ENCODE results near the gene NECAB2. TPM values are rescaled to one million over a fixed set of nuclear protein-coding genes. Genes with fewer than 3 reads are reported as not detected.

NECAB2 gene
- polyA plus RNA-seq, 2 of the 4 experiments (the other 2 are of a cell fraction): 1.1 to 1.4 TPM

DNA sequence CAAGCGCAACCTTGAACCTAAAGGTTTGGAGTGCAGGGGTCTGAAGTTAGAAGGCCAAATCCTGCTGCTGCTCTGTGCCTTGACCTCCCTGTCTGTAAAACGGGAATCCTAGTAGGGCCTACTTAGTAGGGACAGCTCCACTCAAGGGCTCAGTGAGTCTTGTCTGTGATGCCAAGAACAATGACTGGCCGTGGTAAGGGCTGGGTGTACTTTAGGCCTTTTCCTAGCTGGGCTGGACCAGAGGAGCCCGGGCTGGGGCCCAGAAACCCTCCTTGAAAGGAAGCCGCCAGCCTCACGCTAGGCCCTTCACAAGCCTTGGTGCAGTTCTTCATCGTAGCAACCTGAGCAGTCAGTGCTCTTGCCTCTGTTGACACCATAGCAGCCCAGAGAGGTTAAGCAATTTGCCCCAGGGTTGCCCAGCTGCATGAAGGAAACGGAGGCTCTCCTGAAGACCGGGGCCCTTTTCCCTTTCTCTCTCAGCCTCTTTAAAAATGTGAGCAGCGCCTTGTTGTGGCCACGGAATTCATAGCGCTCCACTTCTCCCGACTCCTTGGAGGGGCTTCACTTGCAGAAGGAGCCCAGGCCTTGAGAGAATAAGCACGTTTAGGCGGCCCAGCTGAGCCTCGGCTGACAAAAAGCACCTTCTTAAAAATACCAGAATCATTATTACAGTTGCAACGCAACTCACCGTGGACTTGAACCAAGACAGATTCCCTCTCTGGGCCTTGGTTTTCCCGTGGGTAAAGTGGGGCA is 4.4 kb downstream of the NECAB2 start:
- no peaks in the 10 kb centered on the region for H3K4me1 ChIP-seq
- no peak for TF ChIP-seq GATA3 (IDR thresholded peaks at IDR 0.05; ENCODE audit: borderline replicate concordance)
- TF ChIP-seq NFE2L2 (conservative IDR thresholded peaks at IDR 0.05; ENCODE audit: low read length): no peak
- TF ChIP-seq ZFP36 (IDR thresholded peaks at IDR 0.05; ENCODE audit: borderline replicate concordance, partially characterized antibody): peak; percentile 36
- TF ChIP-seq, protein P1, sequence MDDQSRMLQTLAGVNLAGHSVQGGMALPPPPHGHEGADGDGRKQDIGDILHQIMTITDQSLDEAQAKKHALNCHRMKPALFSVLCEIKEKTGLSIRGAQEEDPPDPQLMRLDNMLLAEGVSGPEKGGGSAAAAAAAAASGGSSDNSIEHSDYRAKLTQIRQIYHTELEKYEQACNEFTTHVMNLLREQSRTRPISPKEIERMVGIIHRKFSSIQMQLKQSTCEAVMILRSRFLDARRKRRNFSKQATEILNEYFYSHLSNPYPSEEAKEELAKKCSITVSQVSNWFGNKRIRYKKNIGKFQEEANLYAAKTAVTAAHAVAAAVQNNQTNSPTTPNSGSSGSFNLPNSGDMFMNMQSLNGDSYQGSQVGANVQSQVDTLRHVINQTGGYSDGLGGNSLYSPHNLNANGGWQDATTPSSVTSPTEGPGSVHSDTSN (IDR thresholded peaks at IDR 0.05): no peak
- DNase-seq (ENCODE audit: low read depth in 1 of 2, low spot score in 1 of 2) (no peak), ATAC-seq (no peak), FAIRE-seq (no peak)
- ChIA-PET CTCF (interaction anchor here (1.8 to 4.2 kb wide), 3 partner anchors 16 to 93 kb away, joined by 4 to 28 read pairs (median 20); no protein-coding TSS in a partner anchor), POLR2A (no interaction called here)
- H3K4me2 ChIP-seq: no peak overlapping the region
- 82% methylated on average over 19 of the region's 19 CpGs for WGBS (ENCODE audit: missing lambda C conversion rate)
- no peak overlapping the region for H3K27ac ChIP-seq
- H3K4me3 ChIP-seq: no peak overlapping the region
- H3K9me3 ChIP-seq: peaks cover 2% of the 10 kb centered on the region; the same call in 2 of the 3 replicates

DNA sequence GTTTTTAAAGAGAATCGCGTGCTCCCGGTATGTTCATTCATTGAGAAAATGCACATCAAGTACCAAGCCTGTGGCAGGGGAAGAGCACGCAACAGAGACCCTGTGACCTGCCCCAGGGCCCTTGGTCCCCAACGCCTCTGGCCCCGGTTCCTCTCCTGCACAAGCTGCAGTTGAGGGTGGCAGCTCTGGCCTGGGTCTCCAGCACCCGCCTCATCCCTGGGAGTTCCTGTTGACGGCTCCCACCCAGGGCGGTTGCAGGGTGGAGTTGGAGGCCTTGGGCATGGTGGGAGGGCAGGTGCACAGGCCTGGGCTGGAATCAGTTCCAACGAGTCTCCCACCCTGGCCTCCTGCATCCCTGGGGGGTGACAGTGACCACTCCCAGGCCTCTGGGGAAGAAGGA is 5.0 kb downstream of the NECAB2 start:
- ChIA-PET POLR2A (no interaction called here), CTCF (interaction anchor here (3.3 kb wide), 1 partner anchor 92 kb away, joined by 20 read pairs; no protein-coding TSS in a partner anchor)
- H3K9me3 ChIP-seq: peaks cover 8% of the 10 kb centered on the region; the same call in 2 of the 3 replicates
- H3K4me3 ChIP-seq: no peak overlapping the region
- no peaks in the 10 kb centered on the region for H3K4me1 ChIP-seq
- DNase-seq (ENCODE audit: low read depth in 1 of 2, low spot score in 1 of 2) (no peak), FAIRE-seq (no peak), ATAC-seq (no peak)
- no peak overlapping the region for H3K4me2 ChIP-seq
- TF ChIP-seq CHD2 (IDR thresholded peaks at IDR 0.05; ENCODE audit: low read length, partially characterized antibody) (no peak), SREBF2 (IDR thresholded peaks at IDR 0.05) (no peak), PHF8 (IDR thresholded peaks at IDR 0.05; ENCODE audit: borderline replicate concordance, low read depth) (no peak), MYC (IDR thresholded peaks at IDR 0.05; ENCODE audit: borderline replicate concordance, low read length) (no peak), TFCP2L1 (CRISPR knock-in tag; IDR thresholded peaks at IDR 0.05) (no peak), ZNF302 (CRISPR knock-in tag; IDR thresholded peaks at IDR 0.05) (no peak), KDM5A (IDR thresholded peaks at IDR 0.05) (no peak), ZSCAN20 (CRISPR knock-in tag; IDR thresholded peaks at IDR 0.05) (no peak), POLR2A (IDR thresholded peaks at IDR 0.05; ENCODE audit: low read length) (no peak), HOXB5 (CRISPR knock-in tag; IDR thresholded peaks at IDR 0.05) (no peak), ZFP36 (IDR thresholded peaks at IDR 0.05; ENCODE audit: borderline replicate concordance, partially characterized antibody) (no peak), HOXA7 (CRISPR knock-in tag; IDR thresholded peaks at IDR 0.05) (no peak), HEYL (CRISPR knock-in tag; IDR thresholded peaks at IDR 0.05) (no peak)
- TF ChIP-seq, protein P2, sequence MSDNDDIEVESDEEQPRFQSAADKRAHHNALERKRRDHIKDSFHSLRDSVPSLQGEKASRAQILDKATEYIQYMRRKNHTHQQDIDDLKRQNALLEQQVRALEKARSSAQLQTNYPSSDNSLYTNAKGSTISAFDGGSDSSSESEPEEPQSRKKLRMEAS (IDR thresholded peaks at IDR 0.05): no peak
- TF ChIP-seq, protein P3, sequence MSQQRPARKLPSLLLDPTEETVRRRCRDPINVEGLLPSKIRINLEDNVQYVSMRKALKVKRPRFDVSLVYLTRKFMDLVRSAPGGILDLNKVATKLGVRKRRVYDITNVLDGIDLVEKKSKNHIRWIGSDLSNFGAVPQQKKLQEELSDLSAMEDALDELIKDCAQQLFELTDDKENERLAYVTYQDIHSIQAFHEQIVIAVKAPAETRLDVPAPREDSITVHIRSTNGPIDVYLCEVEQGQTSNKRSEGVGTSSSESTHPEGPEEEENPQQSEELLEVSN (IDR thresholded peaks at IDR 0.05; ENCODE audit: borderline replicate concordance, low read depth): no peak
- TF ChIP-seq, protein P4, sequence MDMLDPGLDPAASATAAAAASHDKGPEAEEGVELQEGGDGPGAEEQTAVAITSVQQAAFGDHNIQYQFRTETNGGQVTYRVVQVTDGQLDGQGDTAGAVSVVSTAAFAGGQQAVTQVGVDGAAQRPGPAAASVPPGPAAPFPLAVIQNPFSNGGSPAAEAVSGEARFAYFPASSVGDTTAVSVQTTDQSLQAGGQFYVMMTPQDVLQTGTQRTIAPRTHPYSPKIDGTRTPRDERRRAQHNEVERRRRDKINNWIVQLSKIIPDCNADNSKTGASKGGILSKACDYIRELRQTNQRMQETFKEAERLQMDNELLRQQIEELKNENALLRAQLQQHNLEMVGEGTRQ (IDR thresholded peaks at IDR 0.05): no peak
- 87% methylated on average over 9 of the region's 10 CpGs for WGBS (ENCODE audit: missing lambda C conversion rate)
- H3K27ac ChIP-seq: no peak overlapping the region

DNA sequence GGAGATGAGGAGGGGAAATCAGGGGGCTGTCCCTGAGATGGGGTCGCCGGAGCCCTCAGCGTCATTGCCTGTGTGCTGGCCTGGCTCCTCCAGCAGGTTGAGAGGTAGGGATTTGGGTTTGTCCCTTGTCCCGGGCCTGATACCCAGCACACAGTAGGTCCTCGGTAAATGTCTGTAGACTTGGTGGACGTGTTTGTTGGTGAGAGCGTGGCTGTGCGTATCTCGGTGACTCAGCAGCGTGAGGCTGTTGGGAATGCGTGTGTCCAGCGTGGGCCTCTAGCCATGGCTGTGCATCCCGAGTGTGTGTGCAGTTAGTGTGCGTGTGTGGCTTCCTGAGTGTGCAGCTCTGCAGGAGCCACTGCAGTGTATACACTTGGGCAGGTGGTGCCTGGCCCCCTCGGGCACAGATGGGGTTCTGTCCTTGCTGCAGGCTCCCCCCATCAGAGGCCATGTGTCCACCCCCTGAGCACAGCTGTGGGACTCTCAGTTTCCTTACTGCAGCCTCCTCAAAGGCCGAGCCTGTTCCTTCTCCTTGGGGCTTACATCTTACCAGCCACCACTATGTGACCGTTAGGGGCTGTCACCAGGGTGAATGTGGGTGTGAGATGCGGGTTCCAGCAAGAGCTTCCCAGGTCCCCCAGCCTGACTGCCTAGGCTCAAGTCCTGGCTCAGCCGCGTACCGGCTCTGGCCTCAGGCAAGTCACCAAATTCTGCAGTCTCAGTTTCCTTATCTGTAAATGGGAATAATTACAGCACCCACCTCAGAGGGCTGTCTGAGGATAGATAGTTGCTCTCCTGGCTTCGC is 5.7 kb downstream of the NECAB2 start:
- no peak overlapping the region for H3K27ac ChIP-seq
- no peak overlapping the region for H3K4me3 ChIP-seq
- H3K4me1 ChIP-seq: no peaks in the 10 kb centered on the region
- ChIA-PET CTCF (interaction anchor here (0.9 to 1.2 kb wide), 2 partner anchors 20 to 80 kb away, joined by 3 to 4 read pairs; no protein-coding TSS in a partner anchor), POLR2A (no interaction called here)
- H3K9me3 ChIP-seq: peaks cover 15% of the 10 kb centered on the region; the same call in 2 of the 3 replicates
- H3K4me2 ChIP-seq: no peak overlapping the region
- FAIRE-seq: no peak
- WGBS (ENCODE audit: missing lambda C conversion rate): 81% methylated on average over 22 of the region's 22 CpGs
- no peak for DNase-seq (ENCODE audit: low read depth in 1 of 2, low spot score in 1 of 2)
- ATAC-seq: 0 out of 6 replicates have a peak, but pooled peaks of 1 of the 2 experiments have one; percentile 4
- TF ChIP-seq NPAS2 (CRISPR knock-in tag; IDR thresholded peaks at IDR 0.05; ENCODE audit: borderline replicate concordance) (no peak), CHD2 (IDR thresholded peaks at IDR 0.05; ENCODE audit: low read length, partially characterized antibody) (no peak), RFX5 (IDR thresholded peaks at IDR 0.05) (no peak), JUNB (IDR thresholded peaks at IDR 0.05) (no peak)
- TF ChIP-seq, protein P5, sequence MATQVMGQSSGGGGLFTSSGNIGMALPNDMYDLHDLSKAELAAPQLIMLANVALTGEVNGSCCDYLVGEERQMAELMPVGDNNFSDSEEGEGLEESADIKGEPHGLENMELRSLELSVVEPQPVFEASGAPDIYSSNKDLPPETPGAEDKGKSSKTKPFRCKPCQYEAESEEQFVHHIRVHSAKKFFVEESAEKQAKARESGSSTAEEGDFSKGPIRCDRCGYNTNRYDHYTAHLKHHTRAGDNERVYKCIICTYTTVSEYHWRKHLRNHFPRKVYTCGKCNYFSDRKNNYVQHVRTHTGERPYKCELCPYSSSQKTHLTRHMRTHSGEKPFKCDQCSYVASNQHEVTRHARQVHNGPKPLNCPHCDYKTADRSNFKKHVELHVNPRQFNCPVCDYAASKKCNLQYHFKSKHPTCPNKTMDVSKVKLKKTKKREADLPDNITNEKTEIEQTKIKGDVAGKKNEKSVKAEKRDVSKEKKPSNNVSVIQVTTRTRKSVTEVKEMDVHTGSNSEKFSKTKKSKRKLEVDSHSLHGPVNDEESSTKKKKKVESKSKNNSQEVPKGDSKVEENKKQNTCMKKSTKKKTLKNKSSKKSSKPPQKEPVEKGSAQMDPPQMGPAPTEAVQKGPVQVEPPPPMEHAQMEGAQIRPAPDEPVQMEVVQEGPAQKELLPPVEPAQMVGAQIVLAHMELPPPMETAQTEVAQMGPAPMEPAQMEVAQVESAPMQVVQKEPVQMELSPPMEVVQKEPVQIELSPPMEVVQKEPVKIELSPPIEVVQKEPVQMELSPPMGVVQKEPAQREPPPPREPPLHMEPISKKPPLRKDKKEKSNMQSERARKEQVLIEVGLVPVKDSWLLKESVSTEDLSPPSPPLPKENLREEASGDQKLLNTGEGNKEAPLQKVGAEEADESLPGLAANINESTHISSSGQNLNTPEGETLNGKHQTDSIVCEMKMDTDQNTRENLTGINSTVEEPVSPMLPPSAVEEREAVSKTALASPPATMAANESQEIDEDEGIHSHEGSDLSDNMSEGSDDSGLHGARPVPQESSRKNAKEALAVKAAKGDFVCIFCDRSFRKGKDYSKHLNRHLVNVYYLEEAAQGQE (IDR thresholded peaks at IDR 0.05): no peak
- TF ChIP-seq, protein P6, sequence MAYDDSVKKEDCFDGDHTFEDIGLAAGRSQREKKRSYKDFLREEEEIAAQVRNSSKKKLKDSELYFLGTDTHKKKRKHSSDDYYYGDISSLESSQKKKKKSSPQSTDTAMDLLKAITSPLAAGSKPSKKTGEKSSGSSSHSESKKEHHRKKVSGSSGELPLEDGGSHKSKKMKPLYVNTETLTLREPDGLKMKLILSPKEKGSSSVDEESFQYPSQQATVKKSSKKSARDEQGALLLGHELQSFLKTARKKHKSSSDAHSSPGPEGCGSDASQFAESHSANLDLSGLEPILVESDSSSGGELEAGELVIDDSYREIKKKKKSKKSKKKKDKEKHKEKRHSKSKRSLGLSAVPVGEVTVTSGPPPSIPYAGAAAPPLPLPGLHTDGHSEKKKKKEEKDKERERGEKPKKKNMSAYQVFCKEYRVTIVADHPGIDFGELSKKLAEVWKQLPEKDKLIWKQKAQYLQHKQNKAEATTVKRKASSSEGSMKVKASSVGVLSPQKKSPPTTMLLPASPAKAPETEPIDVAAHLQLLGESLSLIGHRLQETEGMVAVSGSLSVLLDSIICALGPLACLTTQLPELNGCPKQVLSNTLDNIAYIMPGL (CRISPR knock-in tag; IDR thresholded peaks at IDR 0.05; ENCODE audit: borderline replicate concordance): no peak

All from A549 (cell line).